Epithelial cell of esophagus (primary cell): ENCODE measurements around the gene STPG2.

ENCODE experiments used
- DNase-seq: peaks from one replicate; pipeline ENCODE4 v3.0.0; 2010; ENCODE audit warnings: low read depth
- H3K4me3 ChIP-seq: 2 replicates; pipeline ENCODE4 v1.5.1; 2011; ENCODE audit warnings: mild to moderate bottlenecking, low read length, control low read depth
- CTCF ChIP-seq: IDR thresholded peaks from 2 replicates; pipeline ENCODE4 v1.5.1; 2011; ENCODE audit warnings: low read depth, mild to moderate bottlenecking, low read length, control low read depth, inconsistent platforms; ENCODE audit not compliant: insufficient read depth; ENCODE audit errors: missing control alignments

STPG2 gene

GRCh38 chr4:98055800-98056501 lies 87.3 kb downstream of the STPG2 start:
- H3K4me3 ChIP-seq, result no peak overlapping the region
- TF ChIP-seq CTCF, result no peak
- DNase-seq, result peak; percentile 73

DNA sequence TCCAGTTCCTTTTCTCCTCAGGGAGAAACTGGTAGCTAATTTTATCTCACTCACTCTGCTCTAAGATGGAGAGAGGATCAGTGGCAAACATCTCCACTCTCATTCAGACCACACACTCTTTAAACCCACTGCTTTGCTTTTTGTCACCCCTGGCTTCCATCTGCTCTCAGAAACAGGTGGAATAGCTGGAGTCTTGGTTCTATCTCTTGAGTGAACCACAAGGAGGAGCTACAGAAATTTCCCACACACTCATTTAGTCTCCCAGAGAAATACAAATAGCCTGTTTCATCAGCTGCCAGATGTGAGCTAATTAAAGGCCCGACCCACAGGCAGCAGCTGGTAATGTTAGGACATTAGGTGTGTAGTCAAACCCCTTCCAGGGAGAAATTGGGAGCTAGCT lies 96.6 kb downstream of the STPG2 start:
- no peak for TF ChIP-seq CTCF
- peak; percentile 7 for DNase-seq
- no peak overlapping the region for H3K4me3 ChIP-seq

DNA sequence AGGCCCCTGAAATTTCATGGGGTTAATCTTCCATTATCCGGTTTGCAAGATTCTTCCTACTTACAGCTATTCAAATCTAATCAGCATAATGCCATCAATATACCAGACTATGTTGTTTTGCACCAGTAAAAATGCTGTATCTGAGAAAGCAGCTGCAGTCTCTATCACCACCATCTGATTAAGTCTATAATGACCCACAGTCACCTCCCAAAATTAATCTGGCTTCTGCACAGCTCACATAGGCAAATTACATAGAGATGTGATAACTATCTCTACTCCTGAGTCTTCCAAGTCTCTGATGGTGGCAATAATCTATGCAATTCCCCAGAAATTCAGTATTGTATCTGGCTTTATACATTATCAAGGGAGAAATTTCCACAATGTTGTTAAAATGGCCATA lies 113.2 kb downstream of the STPG2 start:
- no peak for TF ChIP-seq CTCF
- no peak for DNase-seq
- no peak overlapping the region for H3K4me3 ChIP-seq

GRCh38 chr4:98027827-98028226 lies 115.4 kb downstream of the STPG2 start:
- H3K4me3 ChIP-seq, result no peak overlapping the region
- peak; percentile 82 for DNase-seq
- TF ChIP-seq CTCF, result peak; percentile 67

DNA sequence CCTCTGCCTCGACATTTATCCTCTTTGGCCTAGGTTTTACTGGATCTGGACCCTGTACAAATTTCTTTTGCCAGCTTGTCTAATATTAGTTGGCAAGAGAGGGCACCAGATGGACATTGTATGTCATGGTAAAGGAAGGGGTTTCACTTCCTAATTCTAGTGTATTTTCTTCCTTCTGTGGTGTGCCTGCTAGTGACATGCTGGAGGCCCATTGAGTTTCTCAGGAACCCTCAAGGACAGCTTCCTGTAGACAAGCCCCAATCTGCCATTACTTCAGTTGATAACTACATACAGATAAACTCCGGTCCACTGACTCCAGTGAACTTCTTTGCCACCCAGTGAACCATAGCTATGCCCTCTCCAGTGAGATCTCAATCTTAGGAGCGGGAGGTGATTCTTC lies 116.9 kb downstream of the STPG2 start:
- DNase-seq, result no peak
- H3K4me3 ChIP-seq, result no peak overlapping the region
- TF ChIP-seq CTCF, result no peak

DNA sequence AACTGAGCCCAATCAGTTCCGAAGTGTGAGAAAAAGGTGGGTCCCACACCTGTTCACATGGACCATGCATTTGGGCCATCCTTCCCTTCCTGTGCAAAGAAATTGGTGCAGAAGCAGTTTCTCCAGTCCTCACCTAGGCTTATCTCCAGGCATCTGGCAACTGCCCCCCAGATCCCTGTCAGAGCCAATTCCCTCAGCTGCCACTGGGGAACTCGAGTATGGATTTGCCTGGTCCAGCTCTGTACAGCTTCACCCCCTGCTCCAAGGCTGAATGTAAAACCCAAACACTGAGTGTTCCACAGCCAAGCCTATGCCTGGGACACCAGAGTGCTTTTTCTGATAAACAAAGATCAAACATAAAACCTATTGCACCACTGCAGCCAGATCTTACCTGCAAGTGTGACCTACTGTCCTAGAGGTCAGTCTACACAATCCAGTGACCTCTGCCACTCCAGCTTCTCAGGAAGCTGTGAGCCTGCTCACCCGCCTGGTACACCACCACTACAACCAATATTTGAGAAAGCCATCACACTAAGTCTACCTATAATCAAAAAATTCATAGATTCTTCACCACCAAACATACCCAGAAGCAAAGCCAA lies 136.4 kb downstream of the STPG2 start:
- no peak overlapping the region for H3K4me3 ChIP-seq
- no peak for DNase-seq
- no peak for TF ChIP-seq CTCF

GRCh38 chr4:98006060-98006459 lies 137.2 kb downstream of the STPG2 start:
- TF ChIP-seq CTCF, result no peak
- DNase-seq, result peak; percentile 29
- no peak overlapping the region for H3K4me3 ChIP-seq
